ENCODE data around the gene IDE.
"Not testable (repeated sequence)": the region's sequence is repeated elsewhere in the genome, so short reads cannot be mapped to it uniquely, and the experiment has no call there.

IDE gene

DNA sequence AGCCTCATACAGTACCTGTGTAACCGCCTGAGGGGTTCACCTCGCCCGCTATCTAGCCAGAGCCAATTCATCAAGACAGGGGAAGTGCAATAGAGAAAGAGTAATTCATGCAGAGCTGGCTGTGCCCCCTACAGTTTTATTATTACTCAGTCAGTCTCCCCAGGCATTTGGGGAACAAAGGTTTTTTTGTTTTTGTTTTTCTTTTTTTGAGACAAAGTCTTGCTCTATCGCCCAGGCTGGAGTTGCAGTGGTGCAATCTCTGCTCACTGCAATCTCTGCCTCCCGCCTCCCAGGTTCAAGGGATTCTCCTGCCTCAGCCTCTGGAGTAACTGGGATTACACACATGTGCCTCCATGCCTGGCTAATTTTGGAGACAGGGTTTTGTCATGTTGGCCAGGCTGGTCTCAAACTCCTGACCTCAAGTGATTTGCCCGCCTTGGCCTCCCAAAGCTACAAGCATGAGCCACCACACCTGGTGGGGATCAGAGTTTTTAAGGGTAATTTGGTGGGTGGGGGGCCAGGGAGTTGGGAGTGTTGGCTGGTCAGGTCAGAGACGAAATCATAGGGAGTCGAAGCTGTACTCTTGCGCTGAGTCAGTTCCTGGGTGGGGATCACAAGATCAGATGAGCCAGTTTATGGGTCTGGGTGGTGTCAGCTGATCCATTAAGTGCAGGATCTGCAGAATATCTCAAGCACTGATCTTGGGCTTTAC, 166.4 kb downstream of the IDE start:
- ATAC-seq: no peak

GRCh38 chr10:92405419-92405924, 168.4 kb downstream of the IDE start:
- no peak for TF ChIP-seq SNAI2 (CRISPR knock-in tag; IDR thresholded peaks at IDR 0.05)
- TF ChIP-seq ZC3H10 (CRISPR knock-in tag; IDR thresholded peaks at IDR 0.05): no peak
- TF ChIP-seq ISL1 (CRISPR knock-in tag; IDR thresholded peaks at IDR 0.05): no peak
- TF ChIP-seq ZNF565 (CRISPR knock-in tag; conservative IDR thresholded peaks at IDR 0.05; ENCODE audit: low read depth): no peak
- TF ChIP-seq ARNTL (CRISPR knock-in tag; IDR thresholded peaks at IDR 0.05; ENCODE audit: borderline replicate concordance, low read depth): no peak
- TF ChIP-seq TOX (CRISPR knock-in tag; IDR thresholded peaks at IDR 0.05; ENCODE audit: borderline replicate concordance): no peak
- TF ChIP-seq, protein P1, sequence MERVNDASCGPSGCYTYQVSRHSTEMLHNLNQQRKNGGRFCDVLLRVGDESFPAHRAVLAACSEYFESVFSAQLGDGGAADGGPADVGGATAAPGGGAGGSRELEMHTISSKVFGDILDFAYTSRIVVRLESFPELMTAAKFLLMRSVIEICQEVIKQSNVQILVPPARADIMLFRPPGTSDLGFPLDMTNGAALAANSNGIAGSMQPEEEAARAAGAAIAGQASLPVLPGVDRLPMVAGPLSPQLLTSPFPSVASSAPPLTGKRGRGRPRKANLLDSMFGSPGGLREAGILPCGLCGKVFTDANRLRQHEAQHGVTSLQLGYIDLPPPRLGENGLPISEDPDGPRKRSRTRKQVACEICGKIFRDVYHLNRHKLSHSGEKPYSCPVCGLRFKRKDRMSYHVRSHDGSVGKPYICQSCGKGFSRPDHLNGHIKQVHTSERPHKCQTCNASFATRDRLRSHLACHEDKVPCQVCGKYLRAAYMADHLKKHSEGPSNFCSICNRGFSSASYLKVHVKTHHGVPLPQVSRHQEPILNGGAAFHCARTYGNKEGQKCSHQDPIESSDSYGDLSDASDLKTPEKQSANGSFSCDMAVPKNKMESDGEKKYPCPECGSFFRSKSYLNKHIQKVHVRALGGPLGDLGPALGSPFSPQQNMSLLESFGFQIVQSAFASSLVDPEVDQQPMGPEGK (CRISPR knock-in tag; IDR thresholded peaks at IDR 0.05; ENCODE audit: borderline replicate concordance): no peak
- TF ChIP-seq, protein P2, sequence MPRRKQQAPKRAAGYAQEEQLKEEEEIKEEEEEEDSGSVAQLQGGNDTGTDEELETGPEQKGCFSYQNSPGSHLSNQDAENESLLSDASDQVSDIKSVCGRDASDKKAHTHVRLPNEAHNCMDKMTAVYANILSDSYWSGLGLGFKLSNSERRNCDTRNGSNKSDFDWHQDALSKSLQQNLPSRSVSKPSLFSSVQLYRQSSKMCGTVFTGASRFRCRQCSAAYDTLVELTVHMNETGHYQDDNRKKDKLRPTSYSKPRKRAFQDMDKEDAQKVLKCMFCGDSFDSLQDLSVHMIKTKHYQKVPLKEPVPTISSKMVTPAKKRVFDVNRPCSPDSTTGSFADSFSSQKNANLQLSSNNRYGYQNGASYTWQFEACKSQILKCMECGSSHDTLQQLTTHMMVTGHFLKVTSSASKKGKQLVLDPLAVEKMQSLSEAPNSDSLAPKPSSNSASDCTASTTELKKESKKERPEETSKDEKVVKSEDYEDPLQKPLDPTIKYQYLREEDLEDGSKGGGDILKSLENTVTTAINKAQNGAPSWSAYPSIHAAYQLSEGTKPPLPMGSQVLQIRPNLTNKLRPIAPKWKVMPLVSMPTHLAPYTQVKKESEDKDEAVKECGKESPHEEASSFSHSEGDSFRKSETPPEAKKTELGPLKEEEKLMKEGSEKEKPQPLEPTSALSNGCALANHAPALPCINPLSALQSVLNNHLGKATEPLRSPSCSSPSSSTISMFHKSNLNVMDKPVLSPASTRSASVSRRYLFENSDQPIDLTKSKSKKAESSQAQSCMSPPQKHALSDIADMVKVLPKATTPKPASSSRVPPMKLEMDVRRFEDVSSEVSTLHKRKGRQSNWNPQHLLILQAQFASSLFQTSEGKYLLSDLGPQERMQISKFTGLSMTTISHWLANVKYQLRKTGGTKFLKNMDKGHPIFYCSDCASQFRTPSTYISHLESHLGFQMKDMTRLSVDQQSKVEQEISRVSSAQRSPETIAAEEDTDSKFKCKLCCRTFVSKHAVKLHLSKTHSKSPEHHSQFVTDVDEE (CRISPR knock-in tag; IDR thresholded peaks at IDR 0.05): no peak
- TF ChIP-seq ZNF70 (CRISPR knock-in tag; IDR thresholded peaks at IDR 0.05): no peak
- no peak for TF ChIP-seq CSDC2 (CRISPR knock-in tag; IDR thresholded peaks at IDR 0.05)
- no peak for TF ChIP-seq OSR1 (CRISPR knock-in tag; IDR thresholded peaks at IDR 0.05)
- no peak for TF ChIP-seq ESRRG (CRISPR knock-in tag; IDR thresholded peaks at IDR 0.05)
- TF ChIP-seq PPARA (CRISPR knock-in tag; IDR thresholded peaks at IDR 0.05; ENCODE audit: borderline replicate concordance): no peak
- no peak for TF ChIP-seq TCF4 (CRISPR knock-in tag; IDR thresholded peaks at IDR 0.05; ENCODE audit: borderline replicate concordance)
- no peak for TF ChIP-seq ZFP30 (CRISPR knock-in tag; IDR thresholded peaks at IDR 0.05)
- no peak for TF ChIP-seq ZFP3 (CRISPR knock-in tag; IDR thresholded peaks at IDR 0.05)
- ATAC-seq: peak; percentile 32

More for the DNA sequence above, 166.4 kb downstream of the IDE start:
- TF ChIP-seq ISL1 (CRISPR knock-in tag; IDR thresholded peaks at IDR 0.05): no peak

DNA sequence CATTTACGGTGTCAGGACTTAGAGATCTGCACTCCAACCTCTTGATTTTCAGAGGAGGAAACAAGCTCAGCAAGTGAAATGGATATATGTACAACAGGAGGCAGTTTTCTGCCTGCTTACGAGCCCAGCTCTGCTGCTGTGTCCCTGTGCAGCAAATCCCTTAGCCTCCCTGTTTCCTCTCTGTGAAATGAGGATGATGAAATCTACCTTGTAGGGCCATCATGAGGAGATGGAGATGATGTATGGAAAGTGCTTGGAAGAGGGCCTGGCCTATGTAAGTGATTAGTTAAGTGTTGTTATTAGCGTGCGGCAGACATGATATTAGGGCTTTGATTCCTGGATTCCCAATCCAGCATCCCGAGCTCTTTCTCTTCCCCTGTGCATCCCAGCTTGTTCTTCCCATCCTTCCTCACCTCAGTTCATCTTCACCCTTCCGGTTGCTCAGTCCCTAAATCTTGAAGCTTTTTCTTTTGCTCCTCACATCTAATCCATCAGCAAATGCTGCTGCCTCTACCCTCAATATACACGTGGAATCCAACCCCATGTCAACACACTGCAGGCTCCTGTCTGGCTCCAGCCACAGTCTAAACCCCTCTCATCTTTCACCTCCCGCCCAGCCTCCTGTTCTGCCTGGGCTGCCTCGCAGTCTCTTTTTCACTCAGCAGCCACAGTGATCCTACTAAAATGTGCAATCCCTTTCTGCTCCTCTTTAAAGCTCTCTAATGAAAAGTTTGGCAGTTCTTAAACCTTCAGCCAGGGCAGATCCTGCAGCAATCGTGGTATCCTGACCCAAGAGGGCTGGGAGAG, 169.1 kb downstream of the IDE start:
- peak; percentile 37; the same call in 1 of the 3 replicates for ATAC-seq

GRCh38 chr10:92402234-92402633, 171.7 kb downstream of the IDE start:
- ATAC-seq: not testable (repeated sequence)

More for the DNA sequence above, 169.1 kb downstream of the IDE start:
- TF ChIP-seq ARNTL (CRISPR knock-in tag; IDR thresholded peaks at IDR 0.05; ENCODE audit: borderline replicate concordance, low read depth) (no peak), PPARA (CRISPR knock-in tag; IDR thresholded peaks at IDR 0.05; ENCODE audit: borderline replicate concordance) (no peak)
- TF ChIP-seq, protein P1 (CRISPR knock-in tag; IDR thresholded peaks at IDR 0.05; ENCODE audit: borderline replicate concordance): no peak

Data from SK-N-SH treated with all-trans-retinoic acid at 6 μM for 48 hours (cell line).